Stimulated activated CD4-positive, alpha-beta T cell treated with anti-CD3 and anti-CD28 coated beads, TNF-alpha, amount 100 ng/mL, for 48 hours (primary cell): ENCODE results near the gene PCDH1.
"Not testable (repeated sequence)": the region's sequence is repeated elsewhere in the genome, so short reads cannot be mapped to it uniquely, and the experiment has no call there.

Experiments used
- DNase-seq, 3 donors: peaks; one replicate each; pipeline ENCODE4 v3.0.0-alpha.2; 2020; ENCODE audit warnings: low read depth in 3 of 3

The PCDH1 gene

DNA sequence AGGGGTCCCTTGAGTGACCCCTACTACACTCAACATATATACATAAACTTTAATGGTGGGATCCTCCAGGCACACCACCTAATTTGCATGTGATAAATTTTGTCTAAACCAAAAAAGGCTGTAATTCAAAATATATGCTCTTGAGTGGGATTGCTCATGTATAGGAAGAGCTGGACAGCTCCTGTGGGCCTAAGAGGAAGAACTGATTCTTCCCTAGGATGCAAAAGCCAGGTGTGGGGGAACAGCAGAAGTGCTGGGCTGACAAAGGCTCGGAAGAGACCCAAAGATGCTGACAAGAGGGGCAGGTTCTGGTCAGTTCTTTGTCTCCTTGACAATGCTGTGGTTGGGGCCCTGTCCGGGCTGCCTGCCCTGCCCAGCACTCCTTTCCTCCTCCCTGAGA lies 43.9 kb downstream of the PCDH1 start:
- DNase-seq, result no peak

DNA sequence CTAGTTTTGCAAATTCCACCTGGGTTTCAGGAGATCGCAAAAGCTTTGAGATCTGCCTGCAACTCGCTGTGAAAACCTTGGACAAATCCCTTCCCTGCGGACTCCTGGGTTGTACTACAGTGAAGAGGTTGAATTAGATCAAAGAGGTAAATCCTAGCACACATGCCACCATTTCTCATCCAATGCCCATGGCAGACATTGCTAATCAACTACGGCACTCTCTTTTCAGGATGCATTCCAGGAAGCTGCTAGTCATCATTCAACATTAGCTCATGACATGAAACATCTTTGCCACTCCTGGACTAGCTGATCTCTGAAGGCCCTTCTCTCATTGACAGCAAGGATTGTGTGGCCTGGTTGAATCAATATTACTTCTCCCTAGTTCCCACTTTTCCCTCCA lies 46.1 kb downstream of the PCDH1 start:
- DNase-seq, result no peak

DNA sequence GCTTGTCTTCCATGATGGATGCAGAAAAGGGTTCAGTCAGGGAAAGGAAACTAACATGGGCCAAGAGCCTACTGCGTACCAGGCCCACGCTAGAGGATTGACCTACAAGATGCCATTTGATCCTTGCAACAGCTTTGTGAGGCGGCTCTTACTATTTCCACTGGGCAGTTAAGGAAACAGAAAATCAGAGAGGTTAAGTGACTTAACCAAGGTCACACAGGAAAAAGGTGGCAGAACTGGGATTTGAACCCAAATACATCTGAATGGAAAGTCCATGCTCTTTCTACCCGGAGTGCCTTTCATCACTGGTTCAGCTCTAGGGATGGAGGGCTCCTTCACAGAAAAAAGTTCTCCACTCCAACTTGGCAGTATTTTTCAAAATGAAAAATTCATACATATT lies 50.0 kb downstream of the PCDH1 start:
- DNase-seq, result no peak

DNA sequence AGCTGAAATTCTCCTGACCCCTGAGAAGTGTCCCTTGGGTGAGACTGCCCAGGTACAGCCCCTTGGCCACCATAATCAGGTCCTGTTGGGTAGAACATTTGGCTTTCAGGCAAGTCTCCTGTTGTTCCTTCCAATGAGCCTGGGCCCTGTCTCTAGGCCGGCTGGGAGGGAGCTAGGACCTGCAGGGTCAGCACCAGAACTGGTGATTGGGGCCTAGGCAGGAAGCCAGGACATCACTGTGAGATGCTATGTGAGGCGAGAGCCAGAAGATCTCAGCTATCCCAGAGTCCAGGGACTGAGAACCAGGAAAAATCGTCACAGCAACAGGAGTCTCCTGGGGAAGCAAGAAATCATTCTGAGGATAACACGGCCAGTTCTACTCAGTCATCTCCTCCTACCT lies 51.5 kb downstream of the PCDH1 start:
- DNase-seq, result no peak

DNA sequence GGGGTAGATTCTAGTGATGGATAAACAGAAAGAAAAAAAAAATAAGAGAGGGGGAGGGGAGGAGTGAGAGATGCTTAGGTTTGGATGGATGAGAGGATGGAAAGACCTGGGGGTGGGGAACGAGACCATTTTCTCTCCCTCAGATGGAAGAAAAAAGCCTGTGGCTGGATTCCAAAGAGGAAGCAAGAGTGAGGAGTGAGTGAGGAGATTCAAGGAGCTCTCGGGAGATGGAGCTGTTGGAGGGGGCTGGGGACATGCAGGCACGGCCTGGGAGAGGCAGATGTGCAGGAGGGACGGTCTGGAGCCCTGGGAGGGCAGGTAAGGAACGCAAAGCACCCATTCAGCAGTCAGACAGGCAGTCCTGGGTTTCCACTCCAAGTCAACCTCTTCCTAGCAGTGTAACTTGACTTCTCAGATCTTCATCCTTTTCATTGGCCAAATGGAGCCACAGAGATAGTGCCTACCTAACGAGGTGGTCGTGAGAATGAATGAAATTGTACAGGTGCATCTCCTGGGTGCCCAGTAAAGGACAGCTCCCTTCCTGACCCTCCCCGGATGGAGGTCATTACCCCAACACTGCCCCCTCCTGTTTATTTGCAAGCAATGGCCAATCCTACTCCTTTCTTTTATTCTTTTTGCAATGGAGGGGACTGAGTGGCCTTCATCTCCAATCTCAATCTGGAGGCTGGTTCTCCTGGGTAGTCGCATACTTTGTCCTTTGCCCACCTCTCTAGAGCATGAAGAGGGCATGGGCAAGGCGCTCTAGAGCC lies 52.2 kb downstream of the PCDH1 start:
- no peak for DNase-seq

DNA sequence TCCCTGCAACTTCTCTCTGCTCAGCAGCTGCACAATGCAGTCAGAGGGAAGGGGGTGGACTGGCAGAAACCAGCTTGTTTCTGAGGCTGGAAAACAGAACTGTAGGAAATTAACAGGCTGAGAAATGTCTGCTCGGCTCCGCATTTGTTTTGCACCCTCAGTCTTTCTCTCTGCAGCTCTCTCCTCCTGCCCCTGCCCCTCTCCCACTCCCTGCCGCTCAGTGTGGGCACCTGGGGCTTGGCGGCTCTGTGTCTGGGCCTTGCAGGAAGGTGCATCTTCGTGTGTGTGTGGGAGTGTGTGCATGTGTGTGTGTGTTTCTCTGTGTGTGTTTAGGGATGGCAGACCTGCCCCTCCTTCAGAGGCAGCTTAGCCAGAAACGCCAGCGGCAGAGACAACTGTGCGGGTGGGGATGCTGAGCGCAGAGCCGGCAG lies 53.0 kb downstream of the PCDH1 start:
- DNase-seq, result no peak

DNA sequence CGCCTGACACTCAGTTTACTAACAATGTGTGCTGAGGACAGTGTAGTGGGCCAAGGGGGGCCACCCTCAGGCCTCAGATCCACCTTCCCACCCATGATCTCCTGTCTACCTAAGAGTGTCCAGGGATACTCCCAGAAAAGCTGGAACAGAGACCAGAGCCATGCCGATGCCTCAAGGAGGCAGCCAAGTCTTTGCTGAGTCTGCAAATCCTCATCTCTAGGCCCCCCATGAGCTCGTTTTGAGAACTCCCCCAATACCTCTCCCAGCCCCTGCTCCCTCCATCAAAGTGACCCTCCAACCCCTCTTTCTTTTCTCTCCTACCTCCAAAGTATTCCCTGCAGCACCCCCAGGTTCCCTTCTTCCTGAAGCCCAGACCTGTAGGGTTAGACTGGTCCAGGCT lies 53.5 kb downstream of the PCDH1 start:
- no peak for DNase-seq

DNA sequence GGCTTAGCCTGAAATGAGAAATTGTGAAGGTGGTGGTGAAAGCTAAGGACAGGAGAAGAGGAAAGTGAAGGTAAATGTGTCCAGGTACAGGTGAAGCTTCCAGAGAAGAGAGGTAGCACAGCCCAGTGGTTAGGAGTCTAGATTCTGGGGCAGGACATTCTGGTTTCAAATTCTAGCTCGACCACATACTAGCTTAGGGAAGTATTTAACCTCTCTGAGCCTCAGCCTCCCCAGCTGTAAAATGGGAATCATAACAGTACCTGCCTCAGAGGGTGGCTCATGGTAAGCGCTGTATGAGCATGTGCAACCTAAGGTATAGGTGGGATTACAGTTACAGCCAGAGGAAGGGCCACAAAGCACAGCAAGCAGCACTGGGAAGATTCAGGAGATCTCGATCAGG lies 55.2 kb downstream of the PCDH1 start:
- DNase-seq, result no peak

DNA sequence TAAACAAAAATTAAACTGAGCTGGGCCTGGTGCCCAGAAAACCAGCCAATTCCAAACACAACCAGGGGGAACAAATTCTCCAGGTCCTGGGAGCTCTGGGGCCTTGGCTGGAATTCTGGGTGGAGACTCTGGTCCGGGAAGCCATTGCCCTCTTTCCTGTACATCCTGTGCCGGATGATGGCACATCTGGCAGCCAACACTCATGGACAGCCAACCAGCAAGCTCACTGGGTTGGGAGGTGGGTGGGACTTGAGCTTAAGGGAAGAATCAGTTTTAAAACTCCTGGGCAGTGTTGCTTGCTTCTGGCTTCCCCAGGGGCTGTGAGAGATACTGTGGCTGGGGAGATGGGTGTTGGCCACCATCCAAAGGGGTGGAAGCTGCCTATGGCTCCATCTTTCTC lies 56.1 kb downstream of the PCDH1 start:
- no peak for DNase-seq

DNA sequence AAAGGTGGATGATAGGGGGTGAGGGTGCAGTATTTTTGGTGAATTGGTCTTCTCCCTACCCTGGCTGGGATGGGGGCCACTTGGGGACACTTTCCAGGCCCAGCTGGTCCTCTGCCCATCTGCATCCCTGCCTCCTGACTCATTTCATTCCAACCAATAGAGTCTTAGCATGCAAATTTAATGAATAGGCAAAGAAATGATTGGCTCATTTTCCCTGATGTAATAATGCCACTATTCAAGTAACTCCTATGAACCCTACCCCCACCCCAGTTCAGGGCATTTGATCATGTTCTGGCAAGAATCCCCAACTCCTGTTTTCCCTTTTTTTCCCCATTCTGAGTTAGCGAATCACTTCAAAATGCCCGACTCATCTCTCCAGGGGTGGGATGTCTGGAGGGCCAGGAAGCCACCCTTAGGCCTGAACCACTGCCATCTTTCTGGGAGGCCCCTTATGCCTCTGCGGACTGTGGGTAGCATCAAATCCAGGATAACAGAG lies 56.7 kb downstream of the PCDH1 start:
- no peak for DNase-seq

DNA sequence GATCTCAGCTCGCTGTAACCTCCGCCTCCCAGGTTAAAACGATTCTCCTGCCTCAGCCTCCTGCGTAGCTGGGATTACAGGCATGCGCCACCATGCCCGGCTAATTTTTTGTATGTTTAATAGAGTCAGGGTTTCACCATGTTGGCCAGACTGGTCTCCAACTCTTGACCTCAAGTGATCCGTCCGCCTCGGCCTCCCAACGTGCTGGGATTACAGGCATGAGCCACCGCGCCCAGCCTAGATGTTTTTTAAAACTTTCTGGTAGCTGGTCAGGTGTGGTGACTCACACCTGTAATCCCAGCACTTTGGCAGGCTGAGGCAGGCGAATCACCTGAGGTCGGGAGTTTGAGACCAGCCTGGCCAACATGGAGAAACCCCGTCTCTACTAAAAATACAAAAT lies 57.5 kb downstream of the PCDH1 start:
- not testable (repeated sequence) for DNase-seq

DNA sequence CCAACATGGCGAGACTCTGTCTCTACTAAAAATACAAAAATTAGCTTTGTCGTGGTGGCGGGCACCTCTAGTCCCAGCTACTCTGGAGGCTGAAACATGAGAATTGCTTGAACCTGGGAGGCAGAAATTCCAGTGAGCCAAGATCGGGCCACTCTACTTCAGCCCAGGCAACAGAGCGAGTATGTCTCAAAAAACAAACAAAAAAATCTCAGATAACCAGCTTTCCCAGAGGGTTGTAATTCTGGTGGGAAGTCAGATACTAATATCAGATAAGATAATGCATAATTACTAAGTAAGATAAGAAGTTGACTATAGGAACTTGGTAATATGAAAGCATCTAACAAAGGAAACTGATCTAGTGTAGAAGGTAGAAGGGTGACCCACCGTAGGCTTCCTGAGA lies 60.6 kb downstream of the PCDH1 start:
- DNase-seq, result no peak

DNA sequence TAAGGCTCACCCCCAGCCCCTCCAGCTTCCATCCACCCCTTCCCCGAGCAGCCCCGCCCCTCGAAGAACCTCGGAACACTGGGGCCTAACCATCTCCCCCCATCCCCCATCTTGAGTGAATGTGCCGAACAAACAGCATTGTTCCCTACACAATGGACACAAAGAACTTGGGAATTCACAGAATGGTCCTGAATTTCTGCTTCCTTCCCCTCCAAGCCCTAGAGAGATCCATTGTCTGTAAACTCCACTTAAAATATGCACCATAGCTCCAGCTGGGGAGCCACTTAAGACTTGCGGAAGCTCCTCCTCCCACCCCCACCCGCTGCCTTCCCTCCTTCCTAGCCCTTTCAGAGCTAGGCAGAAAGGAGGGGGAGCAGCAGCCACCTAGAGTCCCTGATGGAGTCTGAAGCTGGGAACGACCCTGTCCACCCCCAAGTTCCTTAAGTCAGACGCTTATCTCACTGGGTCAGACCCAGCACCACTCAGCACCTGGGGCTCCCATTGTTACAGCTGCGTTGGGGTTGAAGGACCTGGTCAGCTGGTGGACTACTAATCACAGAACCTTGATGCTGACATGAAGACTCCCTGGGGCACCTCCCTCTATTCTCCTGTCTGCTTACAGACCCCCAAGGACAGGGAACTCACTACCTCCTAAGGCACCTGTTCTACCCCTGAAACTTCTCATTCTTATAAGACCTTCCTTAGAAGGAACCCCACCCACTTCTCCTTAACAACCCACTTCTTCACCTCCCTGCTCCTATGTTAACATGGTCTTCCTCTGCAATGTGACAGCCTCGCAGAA lies 61.4 kb downstream of the PCDH1 start:
- no peak for DNase-seq

DNA sequence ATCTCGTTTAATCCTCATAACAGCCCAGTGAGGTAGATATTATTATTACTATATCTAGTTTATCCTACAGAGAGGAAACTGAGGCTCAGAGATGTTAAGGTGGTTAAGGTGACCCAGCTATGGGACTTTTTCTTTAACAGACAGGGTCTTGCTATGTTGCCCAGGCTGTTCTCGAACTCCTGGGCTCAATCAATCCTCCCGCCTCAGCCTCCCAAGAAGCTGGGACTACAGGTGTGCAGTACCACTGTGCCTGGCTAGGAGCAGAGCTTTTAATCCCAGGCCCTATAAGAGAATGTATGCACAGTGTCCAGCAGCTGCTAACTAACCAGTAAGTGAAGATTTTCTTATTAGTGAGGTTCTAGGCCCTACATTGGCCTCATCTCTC lies 62.4 kb downstream of the PCDH1 start:
- no peak for DNase-seq

DNA sequence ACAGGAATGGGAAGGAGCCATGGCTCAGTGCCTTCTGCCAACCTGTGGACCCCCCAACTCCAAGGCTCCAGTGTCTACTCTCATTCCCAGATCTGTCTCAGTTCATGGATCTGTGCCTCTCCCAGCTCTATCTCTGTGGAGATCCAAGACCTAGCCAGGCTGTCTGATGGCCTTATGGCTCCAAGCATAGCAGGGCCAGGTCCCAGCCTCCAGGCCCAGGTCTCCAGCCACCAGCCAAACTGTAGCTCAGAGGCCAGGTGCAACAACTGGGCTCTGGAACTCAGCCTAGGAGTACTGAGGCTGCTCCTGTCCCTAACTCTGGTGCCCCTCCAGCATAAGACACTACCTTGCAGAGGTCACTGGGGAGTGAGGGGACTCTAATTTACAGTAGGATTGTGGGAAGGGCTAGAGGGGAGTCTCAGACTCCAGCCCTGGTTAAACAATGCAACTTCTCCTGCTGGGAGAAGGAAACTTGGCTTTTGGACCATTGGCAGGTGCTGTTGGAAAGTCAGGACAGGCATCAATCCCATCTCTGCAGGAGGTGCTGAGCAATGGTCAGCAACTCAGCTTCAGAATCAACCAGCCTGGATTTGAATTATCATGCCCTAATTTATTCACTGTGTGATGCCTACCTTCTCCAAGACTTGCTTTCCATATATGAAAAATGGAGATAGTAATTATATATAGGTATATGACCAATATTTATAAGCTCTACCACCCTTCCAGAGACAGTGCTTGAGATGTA lies 63.0 kb downstream of the PCDH1 start:
- DNase-seq, result no peak

DNA sequence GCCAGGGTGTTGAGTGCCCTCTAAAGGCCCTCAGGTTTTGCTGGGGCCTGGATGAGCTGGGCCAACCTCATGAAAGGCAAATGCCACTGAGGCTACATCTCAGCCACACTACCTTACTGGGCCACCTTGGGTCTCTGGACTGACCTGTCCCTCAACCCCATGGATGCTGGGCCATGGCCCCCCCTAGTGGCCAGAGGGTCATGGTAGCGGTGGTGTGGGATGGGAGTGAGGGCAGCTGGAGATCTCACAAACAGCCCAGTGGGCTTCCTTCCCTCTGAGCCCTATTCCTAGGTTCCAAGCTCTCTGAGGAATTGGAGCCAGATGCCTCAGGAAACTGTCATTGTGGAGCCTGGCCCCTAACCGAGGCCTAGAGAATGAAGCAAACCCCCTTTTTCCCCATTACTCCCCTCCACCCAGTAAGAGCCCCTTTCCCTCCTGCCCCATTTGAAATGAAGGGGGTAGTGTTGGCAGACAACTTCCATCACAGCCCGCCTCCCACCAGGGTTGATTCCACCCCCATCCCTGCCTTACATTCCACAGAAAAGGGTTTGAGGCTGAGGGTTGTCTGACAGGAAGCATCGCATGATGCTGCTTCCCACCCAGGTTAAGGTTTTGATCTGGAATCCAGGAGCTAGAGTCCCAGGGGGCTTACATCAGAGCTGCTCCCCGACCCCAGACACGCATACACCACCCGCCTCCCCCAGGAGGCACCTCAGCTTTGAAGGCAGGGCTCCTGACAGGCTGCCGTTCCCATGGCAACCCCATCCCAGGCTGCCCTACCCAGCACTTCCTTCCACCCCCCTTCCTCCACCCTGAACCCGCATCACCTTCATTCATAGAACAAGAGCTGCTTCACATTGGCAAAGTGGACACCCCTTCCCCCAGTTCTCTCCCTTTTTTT lies 63.9 kb downstream of the PCDH1 start:
- peak in 2 of 3 donors; percentile 18 to 33 for DNase-seq

DNA sequence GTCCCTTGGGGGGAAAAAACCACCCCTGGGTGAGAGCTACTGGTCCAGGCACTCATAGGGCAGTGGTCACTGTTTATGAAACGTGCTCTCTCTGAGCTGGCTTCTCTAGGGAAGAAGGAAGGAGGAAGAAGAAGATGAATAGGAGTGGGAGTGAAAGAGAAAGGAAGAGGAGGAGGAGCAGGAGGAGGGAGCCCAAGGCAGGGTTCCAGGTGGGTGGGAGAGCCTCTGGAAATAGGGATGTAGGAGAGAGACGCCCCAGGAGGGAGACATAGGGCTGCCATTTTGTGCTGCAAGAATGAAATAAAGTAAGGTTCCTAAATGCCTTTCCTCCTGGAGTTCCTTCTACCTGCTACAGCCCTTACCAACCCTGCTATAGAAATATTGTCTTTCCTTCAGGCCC lies 65.7 kb downstream of the PCDH1 start:
- DNase-seq, result no peak

DNA sequence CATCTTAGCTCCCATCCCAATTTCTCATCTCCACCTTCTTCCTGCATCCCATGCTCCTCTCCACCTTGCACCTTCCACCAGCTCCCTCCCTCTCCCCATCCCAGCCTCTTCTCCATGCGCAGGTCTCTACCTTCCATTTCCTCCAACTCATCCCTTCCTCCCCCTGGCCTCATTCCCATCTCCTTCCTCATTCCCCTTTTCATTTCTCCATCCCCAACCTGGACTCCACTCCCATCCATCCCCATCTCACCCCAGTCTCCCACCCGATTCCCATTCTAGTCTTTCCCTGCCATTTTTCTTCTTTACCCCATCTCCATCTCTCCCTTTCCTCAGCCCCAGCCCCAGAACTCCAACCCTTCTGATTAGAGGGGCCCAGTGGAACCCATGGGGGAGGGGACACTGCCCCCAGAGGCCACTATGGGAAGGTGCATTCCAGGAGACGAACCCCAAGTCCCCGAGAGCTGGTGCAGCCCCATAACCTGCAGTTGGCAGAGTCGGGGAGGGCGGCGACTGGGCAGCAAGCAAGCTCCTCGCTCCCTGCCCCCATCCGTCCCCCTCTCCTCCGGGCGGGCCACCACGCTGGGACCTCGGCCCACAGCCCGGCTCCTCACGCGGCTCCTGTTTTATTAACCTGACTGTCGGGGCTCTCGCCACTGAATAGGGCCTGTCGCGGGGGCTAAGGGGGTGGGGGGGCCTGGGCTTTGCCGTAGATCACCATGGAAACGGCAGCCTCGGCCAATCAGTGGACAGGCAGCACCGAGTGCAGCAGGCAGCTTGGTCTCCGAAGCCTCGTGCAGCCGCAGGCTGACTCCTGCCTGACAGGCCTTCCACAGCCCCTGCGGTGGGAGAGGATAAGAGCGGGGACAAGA lies 66.7 kb downstream of the PCDH1 start:
- DNase-seq, result peak in 1 of 3 donors; percentile 1

DNA sequence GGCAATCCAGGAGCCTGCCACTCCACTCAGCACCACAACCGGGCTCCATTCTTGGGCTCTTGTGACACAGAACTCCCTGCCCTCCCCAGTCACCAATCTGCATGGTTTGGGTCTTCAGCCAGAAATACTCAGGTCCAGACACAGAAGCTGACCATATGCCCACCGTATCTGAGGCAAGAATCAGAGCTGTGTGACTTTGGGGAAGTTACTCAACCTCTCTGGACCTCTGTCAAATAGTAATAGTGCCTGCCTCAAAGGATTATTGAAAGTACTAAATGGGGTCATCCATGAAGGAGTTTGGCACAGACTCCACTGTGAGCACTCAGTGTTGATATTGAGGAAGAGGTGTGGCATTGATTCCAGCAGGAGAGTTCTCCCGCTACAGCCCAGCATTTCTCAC lies 67.5 kb downstream of the PCDH1 start:
- DNase-seq, result no peak

DNA sequence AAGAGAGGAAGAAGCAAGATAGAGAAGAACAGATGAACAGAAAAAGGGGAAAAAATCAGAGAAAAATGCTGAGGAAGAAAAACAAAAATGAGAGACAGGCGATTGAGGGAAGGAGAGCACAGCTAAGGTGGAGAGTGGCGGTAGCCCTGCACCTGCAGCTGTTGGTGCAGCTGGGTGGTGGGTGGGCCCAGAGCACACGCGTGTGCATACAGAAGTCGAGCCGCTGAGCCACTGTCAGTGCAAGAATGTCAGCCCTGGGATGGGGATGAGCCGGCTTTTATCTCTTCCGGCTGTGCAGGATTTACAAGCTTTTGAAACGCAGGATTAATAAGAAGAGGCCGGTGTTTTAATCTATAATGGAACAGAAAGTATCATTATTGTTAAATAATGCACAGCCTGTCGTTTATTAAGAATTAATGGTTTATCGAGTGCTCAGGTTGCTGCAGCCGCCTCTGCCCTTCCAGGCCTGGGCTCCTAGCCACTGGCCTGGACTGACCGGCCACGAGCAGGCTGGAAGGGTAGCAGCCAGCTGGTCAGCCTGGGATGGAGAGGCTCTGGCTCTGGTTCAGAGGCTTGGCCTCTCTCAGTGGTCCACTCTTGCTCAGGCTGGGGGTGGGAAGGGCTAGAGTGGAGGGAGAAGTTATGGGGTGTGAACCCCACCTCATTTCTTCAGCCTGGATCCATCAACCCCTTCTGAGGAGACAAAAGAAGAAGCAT lies 68.7 kb downstream of the PCDH1 start:
- DNase-seq, result no peak
